ENCODE data around the gene BUB1. TPM values are rescaled to one million over a fixed set of nuclear protein-coding genes. Genes with fewer than 3 reads are reported as not detected.
"Not testable (repeated sequence)": the region's sequence is repeated elsewhere in the genome, so short reads cannot be mapped to it uniquely, and the experiment has no call there.

Gene BUB1
- total RNA-seq, 2 experiments from 2014 or later: 125 to 180 TPM

DNA sequence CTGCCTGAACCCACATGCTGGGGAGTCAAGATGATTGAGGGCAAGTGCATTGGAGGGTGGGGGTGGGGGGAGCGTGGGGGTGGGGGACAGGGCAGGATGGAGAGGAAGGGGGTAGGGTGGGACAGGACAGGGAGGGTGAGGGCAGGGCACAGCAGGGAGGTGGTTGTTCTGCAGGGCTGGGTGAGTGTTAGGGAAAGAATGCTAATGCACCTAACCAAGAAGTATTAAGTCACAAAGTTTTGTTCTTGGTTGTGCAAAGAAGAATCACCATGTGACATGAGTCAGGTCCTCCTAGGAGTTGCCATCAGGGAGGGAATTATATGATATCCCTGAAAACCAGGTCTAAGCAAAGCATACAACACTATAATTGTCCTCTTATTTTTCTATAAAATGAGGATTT, 63.9 kb downstream of the BUB1 start:
- POLR2A ChIA-PET; intact Hi-C loops (cut with micrococcal nuclease; ENCODE audit: unreplicated experiment); H2AFZ ChIP-seq (ENCODE audit: low read length); CTCF ChIA-PET (ENCODE audit: unreplicated experiment); H3K9me3 ChIP-seq (ENCODE audit: low read length); H3K36me3 ChIP-seq (ENCODE audit: insufficient read depth, low read length); H3K9me2 ChIP-seq (ENCODE audit: insufficient read depth, low read length); H3K27ac ChIP-seq (ENCODE audit: low read depth, low read length, poor library complexity, severe bottlenecking); DNase-seq (ENCODE audit: low spot score); H3K4me1 ChIP-seq (ENCODE audit: insufficient read depth, low read length, poor library complexity, severe bottlenecking); BruUV-seq (replicated peaks); H4K20me1 ChIP-seq (ENCODE audit: insufficient read depth, low read length); H3K4me2 ChIP-seq (ENCODE audit: low read length); H3K4me3 ChIP-seq (ENCODE audit: low read depth, low read length, poor library complexity, severe bottlenecking); H3K79me2 ChIP-seq (ENCODE audit: insufficient read depth, low read depth, low read length): not testable (repeated sequence)

DNA sequence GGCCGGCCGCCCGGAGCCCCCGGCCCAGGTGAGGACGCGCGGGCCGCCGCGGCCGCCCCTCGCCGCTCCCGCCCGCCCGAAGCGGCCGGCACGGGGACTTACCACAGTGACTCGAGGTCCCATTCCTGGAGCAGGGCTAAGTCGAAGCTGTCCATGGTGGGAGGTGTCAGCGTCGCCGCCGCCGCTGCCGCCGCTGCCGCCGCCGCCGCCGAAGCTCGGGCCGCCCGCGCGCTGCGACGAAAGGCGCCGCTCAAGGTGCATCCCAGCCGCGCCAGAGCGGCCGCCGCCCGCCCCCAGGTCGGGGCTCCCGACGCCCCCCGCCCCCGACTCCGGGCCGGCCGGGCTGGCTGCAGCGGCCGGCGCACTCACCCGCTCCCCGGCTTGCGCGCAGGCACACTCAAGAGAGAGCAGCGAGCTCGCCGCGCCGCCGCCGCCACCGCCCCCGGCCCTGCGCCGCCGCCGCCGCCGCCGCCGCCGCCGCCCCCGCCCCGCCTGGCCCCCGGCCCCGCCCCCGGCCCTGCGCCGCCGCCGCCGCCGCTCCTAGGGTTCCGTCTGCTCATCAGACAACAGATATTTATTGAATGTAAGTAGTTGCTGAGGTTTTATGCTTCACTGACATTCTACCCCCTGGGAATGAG, 67.1 kb downstream of the BUB1 start:
- H2AFZ ChIP-seq (ENCODE audit: low read length); H3K36me3 ChIP-seq (ENCODE audit: insufficient read depth, low read length); H3K4me1 ChIP-seq (ENCODE audit: insufficient read depth, low read length, poor library complexity, severe bottlenecking); H3K4me3 ChIP-seq (ENCODE audit: low read depth, low read length, poor library complexity, severe bottlenecking); H3K79me2 ChIP-seq (ENCODE audit: insufficient read depth, low read depth, low read length); CTCF ChIA-PET (ENCODE audit: unreplicated experiment); intact Hi-C loops (cut with micrococcal nuclease; ENCODE audit: unreplicated experiment); DNase-seq (ENCODE audit: low spot score); H3K9me3 ChIP-seq (ENCODE audit: low read length); H3K9me2 ChIP-seq (ENCODE audit: insufficient read depth, low read length); H4K20me1 ChIP-seq (ENCODE audit: insufficient read depth, low read length); H3K27ac ChIP-seq (ENCODE audit: low read depth, low read length, poor library complexity, severe bottlenecking); POLR2A ChIA-PET; BruUV-seq (replicated peaks); H3K4me2 ChIP-seq (ENCODE audit: low read length): not testable (repeated sequence)

DNA sequence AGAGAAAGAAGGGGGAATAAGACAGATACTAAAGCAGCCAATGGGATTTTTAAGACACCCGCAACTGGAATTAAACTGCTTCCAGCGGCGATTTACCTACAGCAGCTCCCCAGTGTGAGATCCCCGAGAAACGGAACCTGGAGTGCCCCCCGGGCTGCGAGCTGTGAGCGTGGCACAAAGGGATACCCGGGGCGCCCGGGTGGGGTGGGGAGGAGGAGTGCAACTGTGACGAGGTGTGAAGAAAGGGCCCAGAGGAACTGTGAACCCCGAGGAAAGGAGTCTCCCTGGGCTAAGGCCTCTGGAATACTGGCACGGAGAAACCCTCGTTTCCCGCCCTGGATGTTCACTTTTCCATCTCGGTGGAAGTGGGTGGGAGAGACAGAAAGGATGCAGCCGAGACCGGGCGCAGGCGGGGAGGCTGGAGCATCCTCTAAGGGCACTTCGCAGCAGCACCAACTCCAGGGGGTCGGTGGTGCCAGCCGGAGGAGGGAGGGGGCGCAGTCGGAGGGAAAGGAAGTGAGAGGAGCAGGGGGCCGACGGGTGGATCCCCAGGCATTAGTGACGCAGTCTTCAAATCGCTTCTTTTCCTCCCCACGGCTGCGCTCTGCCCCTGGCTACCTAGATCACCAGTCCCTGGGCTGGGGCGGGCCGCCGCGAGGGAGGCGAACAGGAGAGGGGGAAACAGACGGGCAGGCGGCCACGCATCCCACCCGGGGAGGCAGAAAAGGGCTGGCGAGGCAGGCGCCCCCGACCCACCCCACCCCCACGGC, 67.8 kb downstream of the BUB1 start:
- DNase-seq (ENCODE audit: low spot score); CTCF ChIA-PET (ENCODE audit: unreplicated experiment); H4K20me1 ChIP-seq (ENCODE audit: insufficient read depth, low read length); H3K4me2 ChIP-seq (ENCODE audit: low read length); POLR2A ChIA-PET; intact Hi-C loops (cut with micrococcal nuclease; ENCODE audit: unreplicated experiment); BruUV-seq (replicated peaks); H2AFZ ChIP-seq (ENCODE audit: low read length); H3K9me2 ChIP-seq (ENCODE audit: insufficient read depth, low read length); H3K9me3 ChIP-seq (ENCODE audit: low read length); H3K36me3 ChIP-seq (ENCODE audit: insufficient read depth, low read length); H3K4me1 ChIP-seq (ENCODE audit: insufficient read depth, low read length, poor library complexity, severe bottlenecking); H3K4me3 ChIP-seq (ENCODE audit: low read depth, low read length, poor library complexity, severe bottlenecking); H3K27ac ChIP-seq (ENCODE audit: low read depth, low read length, poor library complexity, severe bottlenecking); H3K79me2 ChIP-seq (ENCODE audit: insufficient read depth, low read depth, low read length): not testable (repeated sequence)

DNA sequence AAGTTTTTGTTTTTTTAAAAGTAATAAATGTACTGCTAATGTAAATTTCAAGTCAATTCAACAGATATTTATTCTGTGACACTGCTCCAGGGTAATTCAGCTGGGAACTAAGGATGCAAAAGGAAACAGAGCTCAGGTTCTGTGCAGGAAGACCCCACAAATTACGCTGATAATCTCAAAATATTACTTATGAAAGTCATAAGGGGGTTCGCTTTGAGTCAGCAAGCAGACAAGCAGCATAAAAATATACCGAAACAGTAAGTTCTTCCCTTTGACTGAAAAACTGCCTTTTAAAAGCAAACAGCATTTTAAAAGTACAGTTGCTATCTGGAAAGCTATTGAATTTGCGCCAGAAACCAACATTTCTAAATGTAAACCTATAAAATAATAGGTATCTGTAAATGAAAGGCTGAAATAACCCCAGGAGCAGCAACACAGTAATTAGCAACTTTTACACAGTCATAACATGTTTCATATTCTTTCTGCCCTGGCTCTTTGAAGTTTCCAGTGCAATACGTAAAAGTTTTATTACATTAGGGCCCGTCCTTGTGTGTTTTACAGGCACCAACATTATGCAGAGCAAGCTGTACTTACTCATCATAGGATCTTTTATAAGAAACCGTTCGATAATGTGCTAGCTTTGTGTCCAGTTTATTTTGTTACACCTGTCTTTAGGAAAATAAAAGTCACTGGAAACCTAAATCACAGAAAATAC, 68.9 kb downstream of the BUB1 start:
- H2AFZ ChIP-seq (ENCODE audit: low read length); CTCF ChIA-PET (ENCODE audit: unreplicated experiment); H3K36me3 ChIP-seq (ENCODE audit: insufficient read depth, low read length); H3K27ac ChIP-seq (ENCODE audit: low read depth, low read length, poor library complexity, severe bottlenecking); H3K79me2 ChIP-seq (ENCODE audit: insufficient read depth, low read depth, low read length); intact Hi-C loops (cut with micrococcal nuclease; ENCODE audit: unreplicated experiment); H3K4me3 ChIP-seq (ENCODE audit: low read depth, low read length, poor library complexity, severe bottlenecking); H3K9me3 ChIP-seq (ENCODE audit: low read length); H3K9me2 ChIP-seq (ENCODE audit: insufficient read depth, low read length); DNase-seq (ENCODE audit: low spot score); POLR2A ChIA-PET; H4K20me1 ChIP-seq (ENCODE audit: insufficient read depth, low read length); H3K4me2 ChIP-seq (ENCODE audit: low read length); H3K4me1 ChIP-seq (ENCODE audit: insufficient read depth, low read length, poor library complexity, severe bottlenecking): not testable (repeated sequence)
- BruUV-seq (replicated peaks): TSS peak; percentile 92

DNA sequence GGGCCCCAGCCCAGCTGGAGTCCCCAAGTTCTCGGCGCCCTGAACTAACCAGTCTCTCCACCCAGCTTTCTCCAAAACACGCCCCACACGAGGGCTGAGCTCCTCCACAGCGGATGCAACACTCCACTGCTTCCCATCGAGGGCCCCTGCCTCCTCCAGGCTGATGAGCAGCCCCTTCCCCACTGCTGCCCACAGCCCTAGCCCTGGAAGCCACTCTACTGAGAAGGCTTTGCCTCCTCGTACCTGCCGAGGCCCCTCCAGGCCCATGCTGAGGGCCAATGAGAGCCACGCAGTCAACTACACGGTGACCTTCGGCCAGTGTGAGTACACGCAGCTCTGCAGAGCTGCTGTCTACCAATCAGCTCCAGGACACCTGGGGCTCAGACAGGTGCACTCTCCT, 72.8 kb downstream of the BUB1 start:
- H3K9me2 ChIP-seq (ENCODE audit: insufficient read depth, low read length); H3K36me3 ChIP-seq (ENCODE audit: insufficient read depth, low read length); H2AFZ ChIP-seq (ENCODE audit: low read length); H4K20me1 ChIP-seq (ENCODE audit: insufficient read depth, low read length); DNase-seq (ENCODE audit: low spot score); BruUV-seq (replicated peaks); H3K4me1 ChIP-seq (ENCODE audit: insufficient read depth, low read length, poor library complexity, severe bottlenecking); H3K4me2 ChIP-seq (ENCODE audit: low read length); intact Hi-C loops (cut with micrococcal nuclease; ENCODE audit: unreplicated experiment); POLR2A ChIA-PET; H3K4me3 ChIP-seq (ENCODE audit: low read depth, low read length, poor library complexity, severe bottlenecking); CTCF ChIA-PET (ENCODE audit: unreplicated experiment); H3K9me3 ChIP-seq (ENCODE audit: low read length); H3K79me2 ChIP-seq (ENCODE audit: insufficient read depth, low read depth, low read length); H3K27ac ChIP-seq (ENCODE audit: low read depth, low read length, poor library complexity, severe bottlenecking): not testable (repeated sequence)

DNA sequence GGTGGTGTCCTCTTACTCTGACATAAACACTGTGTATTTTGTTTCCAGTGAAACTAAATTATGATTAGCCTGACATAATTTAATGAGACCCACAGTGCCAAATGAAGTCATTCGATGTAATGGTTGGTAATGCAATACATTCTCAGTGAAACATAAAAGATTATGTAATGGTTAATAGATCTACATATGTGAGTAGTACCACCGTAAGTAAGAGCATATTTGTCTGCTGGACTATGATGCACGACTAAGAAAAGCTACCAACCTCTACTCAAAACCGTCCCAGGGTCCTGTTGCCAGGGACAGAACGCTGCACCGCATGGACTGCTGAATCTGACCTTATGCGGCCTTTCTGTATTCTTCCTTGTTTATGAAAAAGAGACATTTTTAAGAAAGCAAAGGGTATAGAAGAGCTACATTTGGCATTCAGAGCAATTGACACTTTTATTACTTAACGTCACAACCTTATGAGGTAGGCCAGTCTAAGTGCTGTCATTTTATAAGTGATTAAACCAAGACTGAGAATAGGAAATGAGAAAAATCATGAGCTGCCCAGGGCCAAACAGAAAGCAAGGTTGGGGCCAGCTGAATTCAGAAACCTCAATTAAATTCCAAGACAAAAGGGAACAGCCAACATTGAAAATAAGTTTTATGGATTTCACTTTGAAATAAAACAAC, 73.8 kb downstream of the BUB1 start:
- H3K9me3 ChIP-seq (ENCODE audit: low read length); H3K4me2 ChIP-seq (ENCODE audit: low read length); BruUV-seq (replicated peaks); DNase-seq (ENCODE audit: low spot score); H2AFZ ChIP-seq (ENCODE audit: low read length); H3K9me2 ChIP-seq (ENCODE audit: insufficient read depth, low read length); H3K4me1 ChIP-seq (ENCODE audit: insufficient read depth, low read length, poor library complexity, severe bottlenecking); H3K27ac ChIP-seq (ENCODE audit: low read depth, low read length, poor library complexity, severe bottlenecking); H4K20me1 ChIP-seq (ENCODE audit: insufficient read depth, low read length); H3K4me3 ChIP-seq (ENCODE audit: low read depth, low read length, poor library complexity, severe bottlenecking); H3K36me3 ChIP-seq (ENCODE audit: insufficient read depth, low read length); CTCF ChIA-PET (ENCODE audit: unreplicated experiment); POLR2A ChIA-PET; intact Hi-C loops (cut with micrococcal nuclease; ENCODE audit: unreplicated experiment); H3K79me2 ChIP-seq (ENCODE audit: insufficient read depth, low read depth, low read length): not testable (repeated sequence)
